WI38 (cell line): ENCODE data around the gene WWC2.

Source experiments
- H3K4me3 ChIP-seq: 2 replicates; pipeline ENCODE4 v1.5.1; 2011; ENCODE audit warnings: low read depth, mild to moderate bottlenecking, control low read depth, low read length
- TF ChIP-seq, protein P1 (sequence below): IDR thresholded peaks from 2 replicates; pipeline ENCODE4 v1.5.1; 2012; ENCODE audit warnings: low read depth, mild to moderate bottlenecking, control low read depth, low read length

WWC2 gene

DNA sequence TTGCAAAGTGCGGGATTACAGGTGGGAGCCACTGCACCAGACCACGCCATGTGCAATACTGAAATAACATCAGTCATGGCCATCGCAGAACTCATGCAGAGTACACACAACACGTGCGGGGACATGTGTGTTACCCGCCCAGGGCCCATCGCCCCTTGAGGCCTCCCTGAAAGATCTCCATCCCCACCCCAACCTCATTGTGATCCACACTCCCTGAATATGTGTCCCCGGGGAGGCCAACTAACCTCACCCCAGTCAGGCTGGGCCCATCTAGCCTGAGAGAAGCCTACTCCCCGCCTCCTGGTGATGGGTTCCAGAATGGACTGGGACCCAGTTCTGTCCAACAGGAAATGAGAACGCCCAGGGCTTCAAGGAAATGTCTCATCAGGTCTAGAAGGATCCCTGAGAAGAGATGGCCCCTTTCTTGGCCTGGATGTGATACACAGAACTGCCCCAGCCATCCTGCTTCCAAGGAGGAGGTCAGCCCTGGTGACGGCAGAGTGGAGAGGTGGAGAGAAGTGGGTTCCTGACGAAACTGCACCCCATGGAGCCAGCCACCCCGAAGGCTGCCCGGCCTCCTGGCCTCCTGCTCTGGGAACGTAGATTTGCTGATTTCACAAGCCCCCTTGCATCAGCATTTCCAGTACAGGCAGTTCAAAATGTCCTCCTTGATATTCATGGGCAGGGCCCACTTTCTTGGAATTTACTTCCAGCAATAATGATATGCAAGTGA lies 245.6 kb downstream of the WWC2 start:
- TF ChIP-seq, protein P1, sequence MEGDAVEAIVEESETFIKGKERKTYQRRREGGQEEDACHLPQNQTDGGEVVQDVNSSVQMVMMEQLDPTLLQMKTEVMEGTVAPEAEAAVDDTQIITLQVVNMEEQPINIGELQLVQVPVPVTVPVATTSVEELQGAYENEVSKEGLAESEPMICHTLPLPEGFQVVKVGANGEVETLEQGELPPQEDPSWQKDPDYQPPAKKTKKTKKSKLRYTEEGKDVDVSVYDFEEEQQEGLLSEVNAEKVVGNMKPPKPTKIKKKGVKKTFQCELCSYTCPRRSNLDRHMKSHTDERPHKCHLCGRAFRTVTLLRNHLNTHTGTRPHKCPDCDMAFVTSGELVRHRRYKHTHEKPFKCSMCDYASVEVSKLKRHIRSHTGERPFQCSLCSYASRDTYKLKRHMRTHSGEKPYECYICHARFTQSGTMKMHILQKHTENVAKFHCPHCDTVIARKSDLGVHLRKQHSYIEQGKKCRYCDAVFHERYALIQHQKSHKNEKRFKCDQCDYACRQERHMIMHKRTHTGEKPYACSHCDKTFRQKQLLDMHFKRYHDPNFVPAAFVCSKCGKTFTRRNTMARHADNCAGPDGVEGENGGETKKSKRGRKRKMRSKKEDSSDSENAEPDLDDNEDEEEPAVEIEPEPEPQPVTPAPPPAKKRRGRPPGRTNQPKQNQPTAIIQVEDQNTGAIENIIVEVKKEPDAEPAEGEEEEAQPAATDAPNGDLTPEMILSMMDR: no peak
- no peak overlapping the region for H3K4me3 ChIP-seq

DNA sequence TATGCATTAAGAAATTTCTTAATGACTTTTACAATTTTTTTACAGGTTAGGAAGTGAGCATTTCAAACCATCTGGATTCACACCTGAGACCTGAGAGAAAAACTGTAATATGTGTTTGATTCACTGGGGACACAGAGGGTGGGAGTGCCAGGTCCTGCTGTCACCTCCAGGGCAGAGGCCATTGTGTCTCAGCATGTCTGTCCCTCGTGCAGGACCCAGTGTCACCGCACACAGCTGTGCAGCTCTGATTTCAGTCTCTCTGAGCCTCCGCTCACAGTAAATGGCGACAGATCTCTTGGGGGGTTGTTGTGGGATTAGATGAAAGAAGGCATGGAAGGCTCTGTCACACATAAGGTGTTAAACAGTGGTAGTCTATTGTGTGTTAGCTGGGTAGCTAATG lies 246.2 kb downstream of the WWC2 start:
- no peak overlapping the region for H3K4me3 ChIP-seq
- TF ChIP-seq, protein P1: no peak

DNA sequence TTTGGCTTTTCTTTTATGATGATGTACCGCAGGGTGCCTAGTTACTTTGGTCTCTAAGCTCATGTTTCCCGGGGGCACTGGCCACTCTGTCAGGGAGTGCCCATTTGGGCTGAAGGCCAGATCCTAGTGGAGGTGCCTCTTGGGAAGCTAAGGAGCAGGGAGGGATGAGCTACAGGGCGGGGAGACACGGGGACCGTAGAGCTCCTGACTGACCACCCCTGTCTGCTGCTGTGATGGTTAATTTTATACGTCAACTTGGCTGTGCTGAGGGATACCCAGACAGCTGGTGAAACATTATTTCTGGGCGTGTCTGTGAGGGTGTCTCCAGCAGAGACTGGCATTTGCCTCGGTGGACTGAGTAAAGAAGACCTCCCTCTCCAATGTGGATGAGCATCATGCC lies 248.1 kb downstream of the WWC2 start:
- H3K4me3 ChIP-seq: no peak overlapping the region
- TF ChIP-seq, protein P1: no peak

DNA sequence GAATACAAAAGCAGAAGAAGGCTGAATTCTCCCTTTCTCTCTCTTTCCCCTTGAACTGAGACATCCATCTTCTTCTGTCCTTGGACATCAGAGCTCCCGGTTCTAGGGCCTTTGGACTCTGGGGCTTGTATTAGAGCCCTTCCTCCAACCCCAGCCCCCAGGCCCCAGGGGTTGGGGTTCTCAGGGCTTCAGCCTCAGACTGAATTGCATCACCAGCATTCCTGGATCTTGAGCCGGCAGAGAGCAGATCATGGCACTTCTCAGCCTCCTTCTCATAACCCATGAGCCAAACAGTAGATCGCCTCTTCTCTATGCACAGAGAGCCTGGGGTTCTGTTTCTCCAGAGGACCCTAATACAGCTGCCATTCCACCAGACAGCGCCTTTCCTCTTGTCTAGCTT lies 248.5 kb downstream of the WWC2 start:
- TF ChIP-seq, protein P1: no peak
- no peak overlapping the region for H3K4me3 ChIP-seq

DNA sequence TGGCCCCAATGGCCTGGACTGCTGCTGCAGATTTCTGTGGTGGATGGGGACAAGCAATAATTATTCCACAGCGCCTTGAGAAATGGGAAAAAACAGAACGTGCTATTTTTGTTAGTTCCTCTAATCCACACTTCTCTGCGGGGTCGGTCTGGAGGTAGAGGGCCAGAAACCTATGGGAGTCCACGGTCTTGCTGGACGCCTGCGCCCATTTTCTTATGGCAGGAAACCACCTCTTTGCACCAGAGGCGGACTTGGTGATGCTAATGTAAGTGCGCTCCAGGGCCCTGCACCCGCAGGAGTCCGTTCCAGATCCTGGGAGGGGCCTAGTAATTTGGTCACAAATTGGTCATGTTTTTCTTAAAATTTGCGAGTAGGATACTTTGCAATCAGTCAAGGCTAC lies 249.1 kb downstream of the WWC2 start:
- TF ChIP-seq, protein P1: no peak
- no peak overlapping the region for H3K4me3 ChIP-seq

DNA sequence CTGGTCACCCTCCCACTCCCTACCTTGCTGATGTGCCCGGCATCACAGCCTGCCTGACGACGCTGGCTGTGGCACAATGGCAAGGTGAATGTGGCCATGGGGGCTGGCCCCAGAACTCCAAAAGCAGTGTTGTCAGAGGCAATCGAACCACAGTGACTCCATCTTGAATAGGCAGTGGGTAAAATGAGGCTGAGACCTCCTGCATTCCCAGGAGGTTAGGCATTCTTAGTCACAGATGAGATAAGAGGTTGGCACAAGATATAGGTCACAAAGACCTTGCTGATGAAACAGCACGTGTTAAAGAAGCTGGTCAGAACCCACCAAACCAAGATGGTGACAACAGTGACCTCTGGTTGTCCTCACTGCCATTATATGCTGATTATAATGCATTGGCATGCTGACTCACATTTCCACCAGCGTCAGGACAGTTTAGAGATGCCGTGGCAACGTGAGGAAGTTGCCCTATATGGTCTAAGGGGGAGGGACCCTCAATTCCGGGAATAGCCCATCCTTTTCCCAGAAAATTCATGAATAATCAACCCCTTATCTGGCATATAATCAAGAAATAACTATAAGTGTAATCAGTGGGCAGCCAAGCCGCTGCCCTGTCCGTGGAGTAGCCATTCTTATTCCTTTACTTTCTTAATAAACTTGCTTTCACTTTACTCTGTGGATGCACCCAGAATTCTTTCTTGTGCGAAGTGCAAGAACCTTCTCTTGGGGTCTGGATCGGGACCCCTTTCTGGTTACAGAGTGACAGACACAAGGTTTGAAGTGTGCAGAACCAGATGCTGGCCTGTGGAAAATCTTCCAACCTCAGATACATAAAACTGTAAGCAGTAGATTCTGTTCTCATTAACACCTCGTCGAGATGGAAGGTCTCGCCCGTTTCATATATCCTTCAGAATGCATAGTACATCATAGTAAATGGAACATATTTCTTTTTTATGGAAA lies 249.9 kb downstream of the WWC2 start:
- TF ChIP-seq, protein P1: no peak
- H3K4me3 ChIP-seq: no peak overlapping the region

DNA sequence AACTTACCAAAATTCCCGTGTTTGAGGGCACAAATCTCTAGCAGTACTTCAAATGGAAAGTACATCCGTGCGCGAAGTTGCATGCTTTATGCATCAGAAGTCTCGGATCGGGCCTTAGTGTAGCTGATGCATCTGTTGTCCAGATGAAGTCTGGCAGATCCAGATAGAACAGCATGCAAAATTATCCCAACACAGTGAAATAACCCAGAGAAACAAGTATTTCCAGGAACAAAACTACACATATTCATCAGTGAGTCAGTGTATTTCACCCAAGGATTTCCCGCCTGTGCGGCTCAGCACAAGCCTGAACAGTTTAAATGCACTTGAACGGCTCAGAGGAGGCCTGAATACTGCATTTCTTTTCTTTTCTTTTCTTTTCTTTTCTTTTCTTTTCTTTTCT lies 250.6 kb downstream of the WWC2 start:
- TF ChIP-seq, protein P1: no peak
- H3K4me3 ChIP-seq: no peak overlapping the region
